Stimulated activated CD8-positive, alpha-beta memory T cell treated with anti-CD3 and anti-CD28 coated beads, Interleukin-12 subunit alpha, Interleukin-12 subunit beta, amount 100 ng/mL, for 24 hours (primary cell): ENCODE measurements around the gene TCP11L2.
"Not testable (repeated sequence)": the region's sequence is repeated elsewhere in the genome, so short reads cannot be mapped to it uniquely, and the experiment has no call there.

Experiments
- DNase-seq: peaks from one replicate; pipeline ENCODE4 v3.0.0-alpha.2; 2020; ENCODE audit errors: extremely low read depth

The TCP11L2 gene

GRCh38 chr12:106343214-106343528, 40.6 kb downstream of the TCP11L2 start:
- no peak for DNase-seq

GRCh38 chr12:106344131-106344530, 41.6 kb downstream of the TCP11L2 start:
- no peak for DNase-seq

- no peak for DNase-seq
Observed at GRCh38 chr12:106345746-106346145, 43.2 kb downstream of the TCP11L2 start.

- no peak for DNase-seq
Observed at GRCh38 chr12:106348411-106348810, 45.9 kb downstream of the TCP11L2 start.

- no peak for DNase-seq
Observed at GRCh38 chr12:106353175-106353574, 50.6 kb downstream of the TCP11L2 start.

GRCh38 chr12:106357549-106358395, 55.2 kb downstream of the TCP11L2 start, which contains the start of gene POLR3B:
Gene POLR3B (plus strand): TSS chr12:106357748. CDS start chr12:106357880, 132 bp downstream.
- peak; percentile 90 for DNase-seq

GRCh38 chr12:106358396-106359241, 56.1 kb downstream of the TCP11L2 start:
- no peak for DNase-seq

GRCh38 chr12:106359646-106360399, 57.3 kb downstream of the TCP11L2 start:
- no peak for DNase-seq

GRCh38 chr12:106360400-106360994, 58.0 kb downstream of the TCP11L2 start:
- DNase-seq = no peak

GRCh38 chr12:106362971-106363370, 60.4 kb downstream of the TCP11L2 start:
- DNase-seq = no peak

- no peak for DNase-seq
Observed at GRCh38 chr12:106364261-106364660, 61.7 kb downstream of the TCP11L2 start.

- no peak for DNase-seq
Observed at GRCh38 chr12:106369624-106370346, 67.3 kb downstream of the TCP11L2 start.

- DNase-seq = no peak
Observed at GRCh38 chr12:106378788-106379187, 76.3 kb downstream of the TCP11L2 start.

- DNase-seq = no peak
Observed at GRCh38 chr12:106380954-106381353, 78.4 kb downstream of the TCP11L2 start.

- not testable (repeated sequence) for DNase-seq
Observed at GRCh38 chr12:106381866-106382265, 79.3 kb downstream of the TCP11L2 start.

- DNase-seq = no peak
Observed at GRCh38 chr12:106386813-106387535, 84.4 kb downstream of the TCP11L2 start.

GRCh38 chr12:106387848-106388377, 85.4 kb downstream of the TCP11L2 start:
- DNase-seq = no peak

GRCh38 chr12:106389151-106389550, 86.6 kb downstream of the TCP11L2 start:
- no peak for DNase-seq

GRCh38 chr12:106392759-106393158, 90.2 kb downstream of the TCP11L2 start:
- DNase-seq = no peak
